Stimulated activated CD8-positive, alpha-beta memory T cell treated with anti-CD3 and anti-CD28 coated beads, Interleukin-7, amount 100 ng/mL, for 4 hours (primary cell): Measurements from ENCODE around the gene NLN.
A peak's percentile ranks its signal among the peaks of the same experiment; 100 is the strongest.
"Not testable (repeated sequence)": the region's sequence is repeated elsewhere in the genome, so short reads cannot be mapped to it uniquely, and the experiment has no call there.

Source experiments
- DNase-seq, 2 donors: peaks; one replicate each; pipeline ENCODE4 v3.0.0-alpha.2; 2020; ENCODE audit warnings: low read depth in 2 of 2

NLN gene

GRCh38 chr5:65772963-65773362 lies 51.0 kb downstream of the NLN start:
- not testable (repeated sequence) for DNase-seq

- no peak for DNase-seq
These were observed 52.3 kb downstream of the NLN start for GRCh38 chr5:65774346-65774745.

- DNase-seq = no peak
These were observed 53.5 kb downstream of the NLN start for GRCh38 chr5:65775476-65775875.

- no peak for DNase-seq
These were observed 54.6 kb downstream of the NLN start for GRCh38 chr5:65776441-65777141.

GRCh38 chr5:65778126-65778525 lies 56.1 kb downstream of the NLN start:
- DNase-seq = no peak

GRCh38 chr5:65779643-65780042 lies 57.6 kb downstream of the NLN start:
- DNase-seq = no peak

GRCh38 chr5:65788296-65788695 lies 66.3 kb downstream of the NLN start:
- not testable (repeated sequence) for DNase-seq

- peak; percentile 17 to 28 for DNase-seq
These were observed 68.6 kb downstream of the NLN start for GRCh38 chr5:65790371-65791163.

- DNase-seq = no peak
These were observed 70.0 kb downstream of the NLN start for GRCh38 chr5:65791712-65792673.

- no peak for DNase-seq
These were observed 74.3 kb downstream of the NLN start for GRCh38 chr5:65796269-65796668.

- no peak for DNase-seq
These were observed 74.8 kb downstream of the NLN start for GRCh38 chr5:65796751-65797316.

GRCh38 chr5:65797481-65797880 lies 75.5 kb downstream of the NLN start:
- DNase-seq = no peak

GRCh38 chr5:65799857-65800256 lies 77.9 kb downstream of the NLN start:
- DNase-seq = no peak

- DNase-seq = no peak
These were observed 78.8 kb downstream of the NLN start for GRCh38 chr5:65800775-65801174.

GRCh38 chr5:65801352-65801783 lies 79.4 kb downstream of the NLN start:
- DNase-seq = no peak

- DNase-seq = no peak
These were observed 80.1 kb downstream of the NLN start for GRCh38 chr5:65802080-65802479.

- no peak for DNase-seq
These were observed 80.8 kb downstream of the NLN start for GRCh38 chr5:65802820-65803219.

- DNase-seq = no peak
These were observed 81.8 kb downstream of the NLN start for GRCh38 chr5:65803699-65804391.

GRCh38 chr5:65805089-65805488 lies 83.1 kb downstream of the NLN start:
- DNase-seq = no peak

- DNase-seq = not testable (repeated sequence)
These were observed 85.5 kb downstream of the NLN start for GRCh38 chr5:65807494-65807893.

GRCh38 chr5:65808251-65808741 lies 86.3 kb downstream of the NLN start:
- no peak for DNase-seq
